Tibial nerve (tissue), 4 donors: ENCODE measurements around the gene WFS1. TPM values are rescaled to one million over a fixed set of nuclear protein-coding genes. Genes with fewer than 3 reads are reported as not detected.
A peak's percentile ranks its signal among the peaks of the same experiment; 100 is the strongest.

Experiments used
- DNase-seq, 2 donors: peaks; one replicate each; pipeline ENCODE4 v3.0.0-alpha.2; 2019; ENCODE audit warnings: low spot score in 2 of 2
- H3K27ac ChIP-seq, 4 donors: fragments of 200-600 bp; sonication (generic) in 3 of 4; one replicate each; pipeline ENCODE4 v1.5.1; 2017 to 2019; ENCODE audit warnings: mild to moderate bottlenecking in 1 of 4
- H3K27me3 ChIP-seq, 2 donors: fragments of 200-600 bp; sonication (generic) in 1 of 2; one replicate each; pipeline versions ENCODE4 v1.5.1 to v1.6.0; 2017 to 2019
- H3K36me3 ChIP-seq, 3 donors: fragments of 200-600 bp; sonication (generic); one replicate each; pipeline ENCODE4 v1.5.1; 2018 to 2019
- H3K4me1 ChIP-seq, 4 donors: fragments of 200-600 bp; sonication (generic) in 3 of 4; one replicate each; pipeline ENCODE4 v1.5.1; 2017 to 2019
- H3K4me3 ChIP-seq, 4 donors: fragments of 200-600 bp; sonication (generic) in 3 of 4; one replicate each; pipeline ENCODE4 v1.5.1; 2017 to 2019; ENCODE audit warnings: mild to moderate bottlenecking in 1 of 4, moderate library complexity in 1 of 4
- H3K9me3 ChIP-seq, 4 donors: fragments of 200-600 bp; sonication (generic) in 3 of 4; one replicate each; pipeline ENCODE4 v1.5.1; 2017 to 2019
- EP300 ChIP-seq, 2 donors: sonication (generic); formaldehyde crosslinking; IDR thresholded peaks; one replicate each; pipeline ENCODE4 v1.6.1; 2017; ENCODE audit warnings: antibody characterized with exemption in 2 of 2, mild to moderate bottlenecking in 1 of 2
- POLR2A ChIP-seq, 2 donors: fragments of 450-650 bp; IDR thresholded peaks; one replicate each; pipeline ENCODE4 v1.6.1; 2017; ENCODE audit warnings: antibody characterized with exemption in 2 of 2, mild to moderate bottlenecking in 2 of 2, moderate library complexity in 2 of 2
- WGBS, 2 donors: methylation state at CpG; one replicate each; pipeline ENCODE4 v1.1.5; 2018; 5-methylcytosine and 5-hydroxymethylcytosine counted together
- total RNA-seq, 4 donors: library from RNA; depleted of rRNA; stranded (reverse); fragments of >200 nt; gene quantifications; one replicate each; pipeline ENCODE4 v1.1.0, GENCODE V29; 2016
- TF ChIP-seq, protein P1 (sequence below), 5 experiments: fragments of 200-600 bp in 3 of 5; fragments of 450-650 bp in 2 of 5; sonication (generic) in 3 of 5; IDR thresholded peaks; one replicate each; pipeline ENCODE4 v1.5.1; 2016 to 2019; ENCODE audit warnings: antibody characterized with exemption in 5 of 5, mild to moderate bottlenecking in 3 of 5, moderate library complexity in 2 of 5

WFS1 gene
- total RNA-seq, 4 donors from 2014 or later: 52.8 to 125 (median 57.9) TPM

DNA sequence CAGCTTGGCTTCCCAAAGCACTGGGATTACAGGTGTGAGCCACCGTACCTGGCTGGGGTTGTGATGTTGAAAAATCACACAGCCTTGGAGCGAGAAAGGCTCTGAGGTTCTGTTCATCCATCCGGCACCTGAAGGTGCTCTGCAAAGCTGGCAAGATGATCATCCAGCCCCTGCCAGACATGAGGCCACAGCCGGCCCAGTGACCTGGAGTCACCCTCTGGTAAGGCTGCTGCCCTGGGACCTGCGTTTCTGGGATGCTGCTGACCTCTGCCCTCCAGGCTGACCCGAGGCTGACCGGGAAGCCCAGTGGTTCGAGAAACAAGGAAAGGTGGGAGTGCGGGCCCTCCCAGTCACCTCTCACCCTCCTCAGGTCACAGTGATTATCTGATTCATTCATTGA, 13.5 kb upstream of the WFS1 start:
- WGBS, 2 donors: 74 to 85% methylated on average over 6 to 8 of the region's 9 CpGs
- no peak for DNase-seq
- H3K27ac ChIP-seq: no peak overlapping the region
- no peaks in the 10 kb centered on the region for H3K4me1 ChIP-seq
- H3K36me3 ChIP-seq: no peaks in the 10 kb centered on the region
- H3K4me3 ChIP-seq: no peak overlapping the region
- H3K27me3 ChIP-seq: no peaks in the 10 kb centered on the region
- no peaks in the 10 kb centered on the region for H3K9me3 ChIP-seq
- TF ChIP-seq, protein P1, sequence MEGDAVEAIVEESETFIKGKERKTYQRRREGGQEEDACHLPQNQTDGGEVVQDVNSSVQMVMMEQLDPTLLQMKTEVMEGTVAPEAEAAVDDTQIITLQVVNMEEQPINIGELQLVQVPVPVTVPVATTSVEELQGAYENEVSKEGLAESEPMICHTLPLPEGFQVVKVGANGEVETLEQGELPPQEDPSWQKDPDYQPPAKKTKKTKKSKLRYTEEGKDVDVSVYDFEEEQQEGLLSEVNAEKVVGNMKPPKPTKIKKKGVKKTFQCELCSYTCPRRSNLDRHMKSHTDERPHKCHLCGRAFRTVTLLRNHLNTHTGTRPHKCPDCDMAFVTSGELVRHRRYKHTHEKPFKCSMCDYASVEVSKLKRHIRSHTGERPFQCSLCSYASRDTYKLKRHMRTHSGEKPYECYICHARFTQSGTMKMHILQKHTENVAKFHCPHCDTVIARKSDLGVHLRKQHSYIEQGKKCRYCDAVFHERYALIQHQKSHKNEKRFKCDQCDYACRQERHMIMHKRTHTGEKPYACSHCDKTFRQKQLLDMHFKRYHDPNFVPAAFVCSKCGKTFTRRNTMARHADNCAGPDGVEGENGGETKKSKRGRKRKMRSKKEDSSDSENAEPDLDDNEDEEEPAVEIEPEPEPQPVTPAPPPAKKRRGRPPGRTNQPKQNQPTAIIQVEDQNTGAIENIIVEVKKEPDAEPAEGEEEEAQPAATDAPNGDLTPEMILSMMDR (IDR thresholded peaks at IDR 0.05): no peak
- no peak for TF ChIP-seq POLR2A (IDR thresholded peaks at IDR 0.05)
- no peak for TF ChIP-seq EP300 (IDR thresholded peaks at IDR 0.05)

DNA sequence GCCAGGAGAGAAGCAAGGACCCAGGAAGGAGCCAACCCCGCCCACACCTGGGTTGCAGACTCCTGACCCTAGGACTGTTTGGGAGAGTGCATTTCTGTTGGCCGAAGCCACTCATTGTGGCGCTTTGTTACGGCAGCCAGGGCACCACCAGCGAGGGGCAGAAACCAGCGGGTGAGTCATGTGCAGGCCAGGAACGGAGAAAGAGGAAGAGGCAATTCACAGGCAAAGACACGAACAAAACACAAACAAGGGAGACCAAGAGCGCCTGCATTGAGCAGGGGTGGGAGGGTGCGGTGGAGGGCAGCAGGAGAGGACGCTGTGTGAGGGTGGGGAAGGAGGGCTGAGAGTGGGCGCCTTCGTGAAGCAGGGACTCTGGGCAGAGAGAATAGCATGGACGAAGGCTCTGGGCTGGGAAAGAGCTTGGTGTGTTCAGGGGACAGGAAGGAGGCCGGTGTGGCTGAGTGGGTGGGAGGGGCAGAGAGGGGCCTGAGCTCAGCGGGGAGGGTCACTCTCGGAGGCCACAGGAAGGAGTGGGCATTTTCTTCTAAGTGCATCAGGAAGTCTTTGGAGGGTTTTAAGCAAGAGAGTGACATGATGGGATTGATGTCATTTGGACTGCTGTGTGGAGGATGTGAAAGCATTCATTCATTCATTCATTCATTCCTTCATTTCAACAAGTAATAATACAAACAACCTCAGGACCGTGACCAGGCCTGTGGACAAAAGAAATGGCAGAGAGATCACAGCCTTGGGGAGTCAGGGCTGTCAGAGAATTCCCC, 12.2 kb upstream of the WFS1 start:
- Histone ChIP-seq H3K27ac (peak overlapping the region in 2 of 4 donors; percentile 37 to 77), H3K4me1 (no peaks in the 10 kb centered on the region), H3K36me3 (no peaks in the 10 kb centered on the region), H3K9me3 (no peaks in the 10 kb centered on the region), H3K4me3 (no peak overlapping the region), H3K27me3 (no peaks in the 10 kb centered on the region)
- DNase-seq: no peak
- WGBS, 2 donors: 22 to 31% methylated on average over 18 of the region's 18 CpGs
- TF ChIP-seq POLR2A (IDR thresholded peaks at IDR 0.05): no peak

DNA sequence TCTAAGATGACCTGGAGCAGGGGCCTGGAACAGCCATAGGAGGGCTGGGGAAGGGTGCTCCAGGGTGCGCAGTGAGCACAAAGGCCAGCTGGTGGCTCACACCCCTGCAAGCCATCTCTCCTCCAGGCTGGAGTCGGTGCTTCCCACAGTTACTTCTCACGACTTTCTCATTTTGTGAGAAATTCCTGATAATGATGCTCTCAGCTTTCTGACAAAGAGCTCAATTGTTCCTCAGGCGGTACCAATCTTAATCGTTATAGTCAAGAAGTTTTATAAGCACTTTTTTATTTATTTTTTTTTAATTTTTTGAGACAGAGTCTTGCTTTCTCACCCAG, 11.7 kb upstream of the WFS1 start:
- Histone ChIP-seq H3K4me1 (no peaks in the 10 kb centered on the region), H3K9me3 (no peaks in the 10 kb centered on the region), H3K4me3 (no peak overlapping the region), H3K27ac (no peak overlapping the region), H3K36me3 (no peaks in the 10 kb centered on the region), H3K27me3 (no peaks in the 10 kb centered on the region)
- DNase-seq: no peak
- 41 to 48% methylated on average over 5 of the region's 5 CpGs for WGBS, 2 donors
- TF ChIP-seq POLR2A (IDR thresholded peaks at IDR 0.05) (no peak), EP300 (IDR thresholded peaks at IDR 0.05) (no peak)
- TF ChIP-seq, protein P1 (IDR thresholded peaks at IDR 0.05): no peak

DNA sequence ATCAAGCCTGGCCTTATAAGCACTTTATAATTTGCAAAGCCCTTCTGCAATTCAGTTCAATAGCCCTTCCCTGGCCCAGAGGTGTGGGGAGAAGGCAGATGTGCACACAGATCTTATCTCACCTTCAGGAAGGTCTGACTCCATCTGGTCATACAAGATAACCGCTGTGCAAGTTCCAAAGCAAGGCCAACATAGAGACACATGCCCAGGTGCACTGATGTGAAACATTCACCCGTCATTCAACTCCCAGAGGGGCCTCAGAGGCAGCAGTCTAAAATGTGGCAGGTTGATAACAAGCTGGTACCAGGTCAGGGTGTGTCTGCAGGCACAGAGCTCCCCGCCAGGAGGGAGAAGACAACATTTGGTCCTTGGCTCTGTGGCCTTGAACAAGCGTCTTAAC, 10.9 kb upstream of the WFS1 start:
- Histone ChIP-seq H3K27me3 (no peaks in the 10 kb centered on the region), H3K4me1 (no peaks in the 10 kb centered on the region), H3K36me3 (no peaks in the 10 kb centered on the region), H3K27ac (no peak overlapping the region), H3K9me3 (no peaks in the 10 kb centered on the region), H3K4me3 (no peak overlapping the region)
- no peak for DNase-seq
- 86 to 92% methylated on average over 4 of the region's 4 CpGs for WGBS, 2 donors
- no peak for TF ChIP-seq EP300 (IDR thresholded peaks at IDR 0.05)
- TF ChIP-seq, protein P1 (IDR thresholded peaks at IDR 0.05): no peak
- no peak for TF ChIP-seq POLR2A (IDR thresholded peaks at IDR 0.05)

DNA sequence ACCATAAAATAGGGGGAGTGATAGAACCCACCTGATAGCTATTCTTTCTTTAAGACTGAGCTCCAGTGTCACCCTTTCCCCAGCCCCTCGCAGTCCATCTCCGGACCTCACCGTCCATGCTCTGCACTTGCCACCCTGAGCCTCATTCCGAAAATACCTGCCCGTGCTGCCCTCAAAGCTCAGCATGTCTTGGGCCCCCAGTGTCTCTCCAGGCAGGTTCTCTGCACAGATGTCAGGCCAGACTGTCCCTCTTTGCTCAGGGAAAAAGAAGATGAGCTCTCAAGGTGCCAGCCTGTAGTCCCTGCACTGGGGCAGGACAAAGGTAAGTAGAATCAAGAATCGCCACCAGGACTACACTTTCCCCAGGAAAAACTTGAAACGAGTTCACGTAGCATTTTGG, 9.8 kb upstream of the WFS1 start:
- 76 to 80% methylated on average over 8 of the region's 8 CpGs for WGBS, 2 donors

More for the DNA sequence above, 9.8 kb upstream of the WFS1 start:
- Histone ChIP-seq H3K9me3 (no peaks in the 10 kb centered on the region), H3K4me1 (no peaks in the 10 kb centered on the region), H3K4me3 (no peak overlapping the region), H3K27ac (no peak overlapping the region), H3K27me3 (no peaks in the 10 kb centered on the region), H3K36me3 (no peaks in the 10 kb centered on the region)
- no peak for DNase-seq
- TF ChIP-seq, protein P1 (IDR thresholded peaks at IDR 0.05): no peak
- TF ChIP-seq EP300 (IDR thresholded peaks at IDR 0.05): no peak
- no peak for TF ChIP-seq POLR2A (IDR thresholded peaks at IDR 0.05)
